WI38 (cell line): ENCODE measurements around the gene TMEM192.
"Not testable (repeated sequence)": the region's sequence is repeated elsewhere in the genome, so short reads cannot be mapped to it uniquely, and the experiment has no call there.

ENCODE experiments used
- H3K4me3 ChIP-seq: 2 replicates; pipeline ENCODE4 v1.5.1; 2011; ENCODE audit warnings: low read depth, mild to moderate bottlenecking, control low read depth, low read length
- TF ChIP-seq, protein P1 (sequence below): IDR thresholded peaks from 2 replicates; pipeline ENCODE4 v1.5.1; 2012; ENCODE audit warnings: low read depth, mild to moderate bottlenecking, control low read depth, low read length

The TMEM192 gene

GRCh38 chr4:165094873-165095272 lies 17.8 kb downstream of the TMEM192 start:
- no peak overlapping the region for H3K4me3 ChIP-seq
- TF ChIP-seq, protein P1, sequence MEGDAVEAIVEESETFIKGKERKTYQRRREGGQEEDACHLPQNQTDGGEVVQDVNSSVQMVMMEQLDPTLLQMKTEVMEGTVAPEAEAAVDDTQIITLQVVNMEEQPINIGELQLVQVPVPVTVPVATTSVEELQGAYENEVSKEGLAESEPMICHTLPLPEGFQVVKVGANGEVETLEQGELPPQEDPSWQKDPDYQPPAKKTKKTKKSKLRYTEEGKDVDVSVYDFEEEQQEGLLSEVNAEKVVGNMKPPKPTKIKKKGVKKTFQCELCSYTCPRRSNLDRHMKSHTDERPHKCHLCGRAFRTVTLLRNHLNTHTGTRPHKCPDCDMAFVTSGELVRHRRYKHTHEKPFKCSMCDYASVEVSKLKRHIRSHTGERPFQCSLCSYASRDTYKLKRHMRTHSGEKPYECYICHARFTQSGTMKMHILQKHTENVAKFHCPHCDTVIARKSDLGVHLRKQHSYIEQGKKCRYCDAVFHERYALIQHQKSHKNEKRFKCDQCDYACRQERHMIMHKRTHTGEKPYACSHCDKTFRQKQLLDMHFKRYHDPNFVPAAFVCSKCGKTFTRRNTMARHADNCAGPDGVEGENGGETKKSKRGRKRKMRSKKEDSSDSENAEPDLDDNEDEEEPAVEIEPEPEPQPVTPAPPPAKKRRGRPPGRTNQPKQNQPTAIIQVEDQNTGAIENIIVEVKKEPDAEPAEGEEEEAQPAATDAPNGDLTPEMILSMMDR = no peak

DNA sequence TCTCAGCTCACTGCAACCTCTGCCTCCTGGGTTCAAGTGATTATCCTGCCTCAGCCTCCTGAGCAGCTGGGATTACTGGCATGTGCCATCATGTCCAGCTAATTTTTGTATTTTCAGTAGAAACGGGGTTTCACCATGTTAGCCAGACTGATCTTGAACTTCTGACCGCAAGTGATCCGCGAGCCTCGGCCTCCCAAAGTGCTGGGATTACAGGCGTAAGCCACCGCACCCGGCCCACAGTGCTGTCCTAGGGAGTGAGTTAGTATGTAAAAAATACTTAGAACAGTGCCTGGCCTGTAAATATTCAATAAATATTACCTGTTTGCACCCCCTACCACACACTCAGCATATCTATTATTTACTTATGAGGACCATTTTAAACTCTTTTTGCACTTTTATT lies 20.5 kb downstream of the TMEM192 start:
- not testable (repeated sequence) for H3K4me3 ChIP-seq

GRCh38 chr4:165088366-165088765 lies 24.3 kb downstream of the TMEM192 start:
- TF ChIP-seq, protein P1 = no peak
- no peak overlapping the region for H3K4me3 ChIP-seq

DNA sequence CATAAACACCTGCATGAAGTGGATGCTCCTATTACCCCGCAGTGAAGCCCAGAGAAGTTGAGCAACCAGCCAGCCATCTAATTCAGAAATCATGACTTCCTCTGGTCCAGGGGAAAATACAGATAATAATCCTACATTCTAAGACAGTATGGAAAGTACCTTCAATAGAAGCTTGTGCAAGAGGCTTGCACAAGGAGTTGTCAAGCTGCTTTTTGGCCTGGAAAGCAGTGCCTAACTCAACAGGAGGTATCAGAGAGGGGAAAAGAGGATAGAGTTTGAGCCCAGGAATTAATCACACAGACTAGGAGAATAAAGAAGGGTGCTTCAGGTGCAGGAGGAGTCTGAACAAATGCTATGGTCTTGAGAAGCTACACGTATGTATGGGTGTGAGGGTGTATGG lies 26.7 kb downstream of the TMEM192 start:
- TF ChIP-seq, protein P1 = no peak
- no peak overlapping the region for H3K4me3 ChIP-seq

DNA sequence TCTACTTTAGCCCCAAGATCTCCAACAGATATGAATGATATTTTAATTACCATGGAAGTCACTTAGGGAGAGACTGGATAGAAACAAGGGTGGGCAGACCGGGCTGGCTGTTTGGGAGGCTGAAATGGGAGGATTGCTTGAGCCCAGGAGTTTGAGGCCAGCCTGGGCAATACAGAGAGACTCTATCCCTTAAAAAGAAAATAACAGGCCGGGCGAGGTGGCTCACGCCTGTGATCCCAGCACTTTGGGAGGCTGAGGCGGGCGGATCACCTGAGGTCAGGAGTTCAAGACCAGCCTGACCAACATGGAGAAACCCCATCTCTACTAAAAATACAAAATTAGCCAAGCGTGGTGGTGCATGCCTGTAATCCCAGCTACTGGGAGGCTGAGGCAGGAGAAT lies 27.9 kb downstream of the TMEM192 start:
- H3K4me3 ChIP-seq = not testable (repeated sequence)

DNA sequence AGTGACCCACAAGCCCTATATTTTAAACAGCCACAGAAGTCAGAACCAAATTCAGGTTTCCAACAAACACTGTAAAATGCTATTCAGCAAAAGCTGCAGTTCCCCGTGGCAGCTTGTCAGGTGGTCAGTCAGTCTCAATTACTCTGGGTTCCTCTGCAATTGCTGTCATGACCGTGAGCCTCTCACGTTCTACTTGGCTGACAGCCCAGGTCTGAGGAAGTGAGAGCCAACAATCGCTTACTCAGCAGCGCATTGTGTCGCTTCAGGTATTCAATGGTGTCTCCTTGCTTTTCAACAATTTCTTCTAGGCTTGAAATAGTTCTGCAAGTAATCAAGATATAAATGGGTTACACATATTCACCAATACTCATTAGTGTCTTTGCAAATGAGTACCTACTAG lies 33.2 kb downstream of the TMEM192 start:
- no peak overlapping the region for H3K4me3 ChIP-seq
- TF ChIP-seq, protein P1 = no peak

DNA sequence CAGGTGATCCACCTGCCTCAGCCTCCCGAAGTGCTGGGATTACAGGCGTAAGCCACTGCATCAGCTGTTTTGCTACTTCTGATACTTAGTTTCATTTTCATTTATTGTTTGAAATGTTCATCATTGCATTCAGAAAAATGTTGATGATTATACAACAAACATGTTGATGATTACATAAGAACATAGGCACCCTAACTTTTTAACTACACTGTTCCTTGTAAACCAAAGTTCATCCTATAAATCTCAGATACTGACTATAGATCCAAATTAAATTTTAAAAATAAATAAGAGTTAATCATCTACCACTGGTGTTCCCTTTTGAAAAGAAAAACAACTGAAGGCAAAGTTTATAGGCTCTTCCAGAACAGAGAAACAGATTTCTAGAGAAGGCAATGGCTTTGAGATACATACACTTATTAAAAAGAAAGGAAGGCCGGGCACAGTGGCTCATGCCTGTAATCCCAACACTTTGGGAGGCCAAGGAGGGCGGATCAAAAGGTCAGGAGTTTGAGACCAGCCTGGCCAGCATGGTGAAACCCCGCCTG lies 35.6 kb downstream of the TMEM192 start:
- TF ChIP-seq, protein P1 = no peak
- no peak overlapping the region for H3K4me3 ChIP-seq

GRCh38 chr4:165073346-165073745 lies 39.3 kb downstream of the TMEM192 start:
- H3K4me3 ChIP-seq = not testable (repeated sequence)

DNA sequence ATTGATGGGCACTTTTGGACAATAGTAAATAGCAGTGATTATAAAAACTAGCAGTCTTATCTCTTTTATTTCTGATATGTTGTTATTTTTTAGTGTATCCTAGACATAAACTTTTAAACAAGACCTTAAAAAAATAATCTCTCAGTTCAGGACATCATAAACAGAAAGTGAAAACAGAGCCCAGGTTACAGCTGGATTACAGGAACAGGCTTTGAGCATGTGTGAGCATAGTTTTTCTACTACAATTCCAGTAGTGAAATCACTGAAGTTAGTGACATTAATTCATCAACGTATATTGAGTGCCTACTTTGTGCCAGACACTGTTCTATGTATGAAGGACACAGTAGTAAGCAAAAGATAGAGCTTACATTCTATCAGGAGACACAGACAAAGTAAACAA lies 42.1 kb downstream of the TMEM192 start:
- TF ChIP-seq, protein P1 = no peak
- H3K4me3 ChIP-seq = no peak overlapping the region
